Measurements from ENCODE around the gene KLHL29.

Gene KLHL29

DNA sequence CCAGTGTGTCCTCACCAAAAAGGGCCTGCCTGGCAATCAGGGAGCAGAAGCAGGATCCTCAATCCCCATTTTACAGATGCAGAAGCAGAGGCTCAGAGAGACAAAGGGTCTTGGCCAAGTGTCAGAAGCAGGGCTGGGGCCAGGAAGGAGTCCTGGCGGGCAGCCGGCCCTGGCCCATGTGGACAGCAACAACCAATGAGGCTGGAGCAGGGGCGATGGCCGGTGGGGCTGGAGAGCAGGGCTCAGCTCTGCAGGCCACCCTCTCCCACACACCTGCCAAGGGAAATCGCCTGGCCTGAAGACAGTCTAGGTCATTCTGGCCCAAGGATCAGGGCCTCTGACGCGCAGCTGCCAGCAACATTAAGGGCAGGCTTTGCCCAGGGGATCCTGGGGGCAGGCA is 298.0 kb downstream of the KLHL29 start:
- no peak for DNase-seq (ENCODE audit: low read depth)

DNA sequence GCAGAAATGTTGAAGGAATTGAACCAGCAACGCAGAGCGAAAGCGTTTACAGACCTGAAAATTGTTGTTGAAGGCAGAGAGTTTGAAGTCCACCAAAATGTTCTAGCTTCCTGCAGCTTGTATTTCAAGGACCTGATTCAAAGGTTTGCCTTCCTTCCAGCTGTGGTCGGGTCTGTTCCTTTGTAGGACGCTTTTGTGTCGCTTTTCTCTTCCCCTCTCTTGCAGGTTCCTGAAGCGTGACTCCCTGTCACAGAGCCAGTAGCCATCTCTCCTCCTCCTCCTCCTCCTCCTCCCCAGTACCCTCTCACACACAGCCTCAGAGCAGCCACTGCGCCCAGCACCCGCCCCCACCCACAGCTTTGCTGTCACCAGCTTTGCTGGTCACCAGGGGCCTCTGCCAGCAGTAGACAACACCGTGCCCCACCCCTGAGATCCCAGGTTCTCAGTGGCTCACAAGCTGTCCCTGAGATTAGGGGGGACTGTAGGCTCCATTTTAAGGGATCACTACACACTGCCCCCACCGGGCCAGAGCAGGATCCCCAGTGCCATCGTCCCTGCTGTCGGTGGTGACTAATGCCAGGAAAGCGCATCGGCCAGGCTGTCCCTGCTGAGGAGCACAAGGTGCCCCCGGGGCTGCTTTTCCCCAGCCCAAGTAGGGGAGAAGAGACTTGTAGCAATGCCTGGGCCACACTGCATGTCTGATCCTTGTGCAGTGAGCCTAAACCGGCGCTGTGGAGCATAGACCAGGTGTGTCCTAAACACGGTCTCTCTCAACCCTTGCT is 299.6 kb downstream of the KLHL29 start:
- DNase-seq (ENCODE audit: low read depth), result no peak

DNA sequence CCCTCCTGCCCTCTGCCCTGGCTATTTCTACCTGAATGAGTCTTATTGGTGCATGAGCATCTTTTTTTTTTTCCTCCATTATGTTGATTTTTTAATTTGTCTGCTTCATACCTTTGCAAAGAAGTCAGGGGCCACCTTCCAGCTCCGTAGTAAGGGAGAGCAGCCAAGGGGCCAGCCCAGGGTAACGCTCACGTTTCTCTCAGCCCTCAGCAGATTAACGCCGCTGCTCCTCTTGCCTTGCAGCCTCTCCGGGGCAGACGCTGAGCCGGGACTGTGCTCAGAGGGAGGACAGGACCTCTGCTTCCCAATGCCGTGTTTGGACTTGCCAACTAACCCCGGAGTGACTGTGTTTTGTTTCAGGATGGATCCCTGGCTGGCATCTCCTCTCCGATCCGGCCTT is 300.2 kb downstream of the KLHL29 start:
- DNase-seq (ENCODE audit: low read depth), result no peak

DNA sequence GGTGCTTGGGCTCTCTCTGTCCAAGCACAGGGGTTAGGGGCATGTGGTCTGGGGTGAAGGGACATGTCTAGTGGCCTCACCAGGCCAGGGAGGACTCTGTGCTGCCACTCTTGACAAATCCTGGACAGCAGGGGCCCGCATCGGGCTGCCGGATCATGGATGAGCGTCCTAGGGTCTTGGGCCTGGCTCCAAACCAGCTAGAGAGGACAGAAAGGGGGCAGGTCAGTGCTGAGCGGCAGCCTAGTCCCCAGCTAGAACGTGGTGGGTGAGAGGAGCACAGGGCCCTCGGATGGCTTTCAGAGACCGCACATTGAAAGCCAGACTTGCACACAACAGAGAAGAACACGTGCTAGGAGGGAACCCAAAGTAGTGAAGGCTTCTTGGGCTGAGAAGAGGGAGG is 300.7 kb downstream of the KLHL29 start:
- no peak for DNase-seq (ENCODE audit: low read depth)

DNA sequence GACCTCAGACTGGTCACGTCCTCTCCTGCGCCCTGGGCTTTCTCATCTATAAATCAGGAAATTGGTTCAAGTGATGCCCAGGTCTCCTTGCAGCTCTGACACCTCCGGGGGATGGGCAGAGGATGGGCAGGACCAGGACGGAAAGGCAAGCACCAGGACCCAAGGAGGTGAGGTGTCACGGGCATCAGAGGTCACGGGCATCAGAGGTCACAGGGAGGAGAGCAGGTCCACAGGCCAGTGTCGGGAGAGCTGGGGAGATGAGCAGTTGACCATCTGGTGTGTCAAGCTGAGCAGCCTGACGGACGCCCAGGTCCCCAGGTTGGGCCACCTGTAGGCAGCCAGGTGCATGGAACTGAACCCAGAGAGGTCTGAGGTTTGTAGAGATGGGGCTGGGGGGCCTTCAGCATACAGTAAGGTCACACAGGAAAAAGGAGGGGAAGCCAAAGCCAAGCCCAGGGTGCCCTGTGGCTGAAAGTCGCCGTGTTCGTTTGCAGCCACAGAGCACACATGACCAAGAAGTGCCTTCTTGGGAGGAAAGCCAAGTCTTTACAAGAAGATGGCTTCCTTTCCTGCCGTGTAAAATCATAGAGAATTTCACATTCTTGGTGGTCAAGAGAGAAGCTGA is 301.5 kb downstream of the KLHL29 start:
- DNase-seq (ENCODE audit: low read depth), result no peak

DNA sequence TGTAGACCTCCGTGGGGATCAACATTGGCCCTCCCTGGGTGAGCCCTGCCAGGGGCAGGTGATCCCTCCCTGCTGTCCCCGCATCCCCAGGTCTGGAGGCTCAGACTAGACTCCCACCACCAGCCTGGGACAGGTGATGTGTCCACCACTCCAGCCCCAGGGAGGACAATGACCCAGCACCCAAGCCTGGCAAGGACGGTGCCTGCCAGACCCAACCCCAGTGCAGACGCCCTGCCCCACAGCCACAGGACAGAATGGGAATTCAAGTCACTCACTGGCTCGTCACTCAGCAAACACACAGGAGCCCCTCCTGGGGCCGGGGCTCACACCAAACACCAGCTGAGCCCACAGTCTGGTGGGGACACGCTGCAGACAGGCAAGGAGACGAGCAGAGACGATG is 302.2 kb downstream of the KLHL29 start:
- DNase-seq (ENCODE audit: low read depth), result no peak

DNA sequence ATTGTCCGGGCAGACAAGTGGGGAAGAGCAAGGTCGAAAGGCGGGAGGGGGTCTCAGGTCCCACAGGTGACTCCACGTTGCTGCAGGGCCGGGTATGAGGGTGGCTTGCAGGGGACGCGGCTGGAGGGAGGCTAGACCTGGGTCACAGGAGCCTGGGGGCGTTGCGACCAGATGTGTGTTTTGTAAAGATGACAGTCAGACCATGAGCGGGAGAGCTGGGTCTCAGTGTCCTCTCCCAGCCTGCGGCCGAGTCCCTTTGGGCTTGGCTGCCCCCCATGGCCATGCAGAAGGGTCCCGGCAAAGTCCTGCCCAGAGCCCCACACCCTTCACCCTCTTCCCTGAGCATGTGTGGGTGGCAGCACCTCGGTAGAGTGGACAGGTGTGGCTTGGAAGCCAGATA is 302.7 kb downstream of the KLHL29 start:
- no peak for DNase-seq (ENCODE audit: low read depth)

DNA sequence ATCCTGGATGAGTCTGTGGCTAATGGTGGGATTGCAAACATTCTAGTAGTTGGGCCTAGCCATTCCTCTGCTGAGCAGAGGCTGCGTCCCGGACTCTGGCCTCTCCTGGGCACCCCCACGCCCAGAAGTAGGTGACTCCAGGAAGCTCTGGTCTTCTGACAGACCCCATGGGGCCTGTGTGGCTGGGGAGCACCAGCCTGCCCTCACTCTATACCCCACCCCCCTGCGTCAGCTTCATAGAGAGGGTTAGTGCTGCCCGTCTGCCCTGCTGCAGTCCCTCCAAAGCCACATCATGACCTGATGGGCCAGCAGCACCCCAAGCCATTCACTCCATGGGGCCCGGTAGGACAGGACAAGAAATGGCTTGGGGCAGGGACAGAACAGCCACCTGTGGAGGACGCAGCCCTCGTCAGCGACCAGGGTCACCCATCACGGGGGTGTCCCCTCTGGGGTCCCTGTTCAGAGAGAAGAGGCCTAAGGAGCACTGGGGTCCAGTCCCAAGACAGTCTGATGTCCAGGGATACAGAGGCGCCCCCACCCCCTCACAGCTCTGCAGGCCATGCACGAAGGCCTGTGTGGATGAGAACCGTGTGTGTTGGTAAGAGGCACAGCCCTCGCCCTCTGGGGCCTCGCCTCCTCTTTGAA is 303.6 kb downstream of the KLHL29 start:
- no peak for DNase-seq (ENCODE audit: low read depth)

DNA sequence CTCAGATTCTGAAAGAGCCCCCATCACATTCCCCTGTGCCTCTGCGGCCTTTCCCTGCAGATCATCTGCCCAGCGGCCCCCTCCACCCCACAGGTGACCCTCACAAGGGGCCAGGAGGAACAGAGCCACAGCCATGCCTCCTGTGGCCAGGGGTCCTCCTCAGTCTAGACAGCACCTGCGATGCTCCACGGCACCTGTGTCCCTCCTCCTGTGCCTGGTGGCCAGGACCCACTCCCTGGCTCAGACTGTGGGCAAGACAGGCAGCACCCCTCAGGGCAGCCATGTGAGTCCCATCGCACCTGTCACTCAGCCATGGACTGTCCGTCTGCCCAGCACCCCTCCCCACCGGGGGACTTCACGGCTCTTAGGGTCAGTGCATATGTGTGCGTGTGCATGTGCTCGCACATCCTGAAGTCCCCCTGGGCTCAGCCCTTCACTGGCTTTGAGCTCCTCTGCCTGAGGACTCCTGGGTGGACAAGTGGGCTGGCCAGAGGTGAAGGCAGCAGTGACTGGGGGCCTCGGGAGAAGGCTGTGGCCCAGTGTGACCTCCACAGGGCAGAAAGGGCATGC is 304.2 kb downstream of the KLHL29 start:
- no peak for DNase-seq (ENCODE audit: low read depth)

DNA sequence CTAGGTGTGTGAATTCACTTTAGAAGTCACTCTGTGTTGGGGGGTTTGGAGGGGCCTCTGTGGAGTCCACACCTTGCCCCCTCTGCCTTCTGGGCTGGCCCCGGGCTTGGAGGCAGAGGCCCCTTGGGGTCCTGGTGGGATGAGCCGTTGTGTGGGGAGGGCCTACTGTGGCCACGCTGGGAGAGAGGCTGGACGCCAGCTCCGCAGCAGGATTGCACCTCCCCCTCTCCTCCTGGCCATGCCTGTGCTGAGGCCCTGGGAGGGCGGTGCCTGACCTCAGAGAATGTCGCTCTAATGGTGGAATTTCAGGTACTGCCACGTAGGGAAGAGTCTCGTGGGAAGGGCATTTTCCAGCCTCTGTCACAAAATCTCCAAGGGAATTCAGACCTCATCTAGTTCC is 304.9 kb downstream of the KLHL29 start:
- no peak for DNase-seq (ENCODE audit: low read depth)

DNA sequence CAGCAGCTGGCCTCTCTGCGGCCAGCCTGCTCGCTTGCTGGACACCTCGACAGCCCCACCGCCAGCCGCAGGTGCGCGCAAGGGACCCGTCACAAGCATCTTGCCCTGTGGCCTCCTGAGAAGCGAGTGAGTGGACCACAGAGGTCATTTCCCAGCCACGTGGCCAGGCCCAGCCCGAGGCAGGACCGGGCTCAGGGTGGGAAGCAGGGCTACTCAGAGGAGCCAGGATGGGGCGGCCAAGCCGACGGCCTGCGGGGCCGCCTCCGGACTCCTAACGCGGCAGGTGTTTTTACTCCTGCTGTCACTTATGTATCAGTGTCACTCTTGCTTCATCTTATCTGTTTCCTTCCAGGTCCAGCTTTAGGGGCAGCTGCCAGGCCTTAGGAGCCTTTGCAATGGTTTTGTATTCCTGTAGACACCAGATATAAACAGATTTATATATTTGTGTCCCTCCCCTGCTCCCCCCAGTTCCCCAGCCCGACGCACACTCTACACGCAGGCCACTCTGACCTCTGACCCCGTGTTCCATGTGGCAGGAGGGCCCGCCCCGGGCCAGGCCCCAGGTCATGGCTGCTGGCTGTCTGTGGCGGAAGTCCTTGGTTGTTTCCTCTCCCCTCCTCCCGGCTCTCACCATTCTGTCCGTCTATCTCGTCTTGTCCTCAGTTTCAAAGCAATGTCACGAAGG is 305.6 kb downstream of the KLHL29 start:
- DNase-seq (ENCODE audit: low read depth), result no peak

DNA sequence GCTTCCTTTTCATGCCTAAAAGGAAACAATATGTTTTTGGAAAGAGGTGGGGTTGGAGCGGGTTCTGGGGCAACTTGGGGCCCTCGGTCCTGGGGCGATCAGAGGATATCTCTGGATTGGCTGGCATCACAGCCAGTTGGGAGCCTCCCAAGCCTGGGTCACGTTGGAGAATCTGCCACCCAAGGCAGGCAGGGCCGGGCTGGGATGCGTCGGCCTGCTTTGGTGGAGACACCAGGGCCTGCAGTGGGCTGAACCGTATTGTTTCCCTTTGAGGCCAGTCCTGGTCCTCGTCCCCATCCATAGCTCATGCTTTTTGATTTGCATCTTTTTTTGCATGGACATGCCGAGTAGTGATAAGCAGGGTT is 306.1 kb downstream of the KLHL29 start:
- DNase-seq (ENCODE audit: low read depth), result no peak

DNA sequence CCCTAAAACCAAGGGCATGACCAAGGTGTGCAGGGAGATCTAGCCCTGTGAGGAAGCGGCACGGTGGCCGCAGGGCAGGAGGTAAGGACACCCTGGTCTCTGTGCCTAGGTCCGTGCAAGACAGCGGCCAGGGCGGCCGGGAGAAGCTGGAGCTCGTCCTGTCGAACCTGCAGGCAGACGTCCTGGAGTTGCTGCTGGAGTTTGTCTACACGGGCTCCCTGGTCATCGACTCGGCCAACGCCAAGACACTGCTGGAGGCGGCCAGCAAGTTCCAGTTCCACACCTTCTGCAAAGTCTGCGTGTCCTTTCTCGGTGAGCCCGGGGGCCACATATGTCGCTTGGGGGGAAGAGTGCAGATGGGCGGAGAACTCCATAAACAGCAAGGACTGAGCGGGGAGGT is 306.6 kb downstream of the KLHL29 start:
- no peak for DNase-seq (ENCODE audit: low read depth)

DNA sequence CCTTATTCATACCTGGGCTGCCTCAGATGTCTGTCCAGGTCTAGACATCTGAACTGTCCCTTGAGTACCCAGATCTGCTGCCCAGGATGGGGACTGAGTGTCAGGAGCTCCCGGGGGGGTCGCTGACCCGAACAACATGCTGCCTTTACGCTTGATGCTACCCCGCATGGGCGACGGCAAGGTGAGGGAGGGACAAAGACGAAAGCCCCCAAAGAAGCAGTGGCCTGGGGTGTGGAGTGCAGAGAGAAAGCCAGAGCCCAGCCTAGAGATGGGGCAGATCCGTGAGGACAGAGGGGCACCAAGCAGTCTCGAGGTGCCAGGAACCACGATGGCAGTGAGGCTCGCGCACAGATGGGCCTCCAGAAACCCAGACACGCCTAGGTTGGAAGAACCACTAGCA is 307.3 kb downstream of the KLHL29 start:
- no peak for DNase-seq (ENCODE audit: low read depth)

DNA sequence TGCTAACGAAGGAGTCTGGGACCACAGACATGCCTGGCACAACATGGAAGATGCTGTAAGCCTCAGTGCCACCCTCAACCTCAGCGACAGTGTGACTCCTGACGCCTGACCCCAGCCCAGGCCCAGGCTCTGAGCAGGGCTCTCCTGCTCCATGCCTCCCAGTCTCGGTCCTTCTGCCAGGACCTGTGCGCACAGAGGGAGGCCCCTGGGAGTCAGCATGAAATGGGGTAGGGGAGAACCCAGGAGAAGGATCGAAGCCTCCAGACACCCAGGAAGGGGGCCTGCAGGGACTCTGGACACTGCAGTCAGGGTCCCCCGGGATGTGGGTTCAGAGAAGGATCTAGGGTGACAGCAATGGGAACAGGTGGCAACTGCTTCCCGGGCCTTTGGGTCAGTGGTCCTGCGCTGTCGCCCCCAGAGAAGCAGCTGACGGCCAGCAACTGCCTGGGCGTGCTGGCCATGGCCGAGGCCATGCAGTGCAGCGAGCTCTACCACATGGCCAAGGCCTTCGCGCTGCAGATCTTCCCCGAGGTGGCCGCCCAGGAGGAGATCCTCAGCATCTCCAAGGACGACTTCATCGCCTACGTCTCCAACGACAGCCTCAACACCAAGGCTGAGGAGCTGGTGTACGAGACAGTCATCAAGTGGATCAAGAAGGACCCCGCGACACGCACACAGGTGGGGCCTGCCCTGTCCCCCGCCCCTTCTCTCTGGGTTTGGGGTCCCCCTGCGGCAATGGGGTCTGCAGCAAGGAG is 308.0 kb downstream of the KLHL29 start:
- DNase-seq (ENCODE audit: low read depth), result no peak

DNA sequence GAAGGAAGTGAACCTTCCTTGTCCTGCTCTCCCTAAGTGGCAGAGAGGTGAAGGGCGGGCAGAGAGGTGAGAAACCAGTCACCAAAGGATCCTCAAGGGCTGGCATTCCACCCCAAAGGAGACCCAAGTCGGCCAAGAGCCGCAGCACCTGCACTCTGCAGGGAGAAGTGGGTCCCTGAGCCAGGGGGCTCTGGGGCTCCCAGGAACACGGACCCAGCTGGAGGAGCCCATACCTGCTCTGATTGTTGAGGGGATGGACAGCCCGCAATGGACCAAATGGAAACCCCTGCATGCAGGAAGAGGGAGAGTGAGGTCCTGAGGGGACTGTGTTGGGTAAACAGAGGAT is 308.6 kb downstream of the KLHL29 start:
- DNase-seq (ENCODE audit: low read depth), result no peak

DNA sequence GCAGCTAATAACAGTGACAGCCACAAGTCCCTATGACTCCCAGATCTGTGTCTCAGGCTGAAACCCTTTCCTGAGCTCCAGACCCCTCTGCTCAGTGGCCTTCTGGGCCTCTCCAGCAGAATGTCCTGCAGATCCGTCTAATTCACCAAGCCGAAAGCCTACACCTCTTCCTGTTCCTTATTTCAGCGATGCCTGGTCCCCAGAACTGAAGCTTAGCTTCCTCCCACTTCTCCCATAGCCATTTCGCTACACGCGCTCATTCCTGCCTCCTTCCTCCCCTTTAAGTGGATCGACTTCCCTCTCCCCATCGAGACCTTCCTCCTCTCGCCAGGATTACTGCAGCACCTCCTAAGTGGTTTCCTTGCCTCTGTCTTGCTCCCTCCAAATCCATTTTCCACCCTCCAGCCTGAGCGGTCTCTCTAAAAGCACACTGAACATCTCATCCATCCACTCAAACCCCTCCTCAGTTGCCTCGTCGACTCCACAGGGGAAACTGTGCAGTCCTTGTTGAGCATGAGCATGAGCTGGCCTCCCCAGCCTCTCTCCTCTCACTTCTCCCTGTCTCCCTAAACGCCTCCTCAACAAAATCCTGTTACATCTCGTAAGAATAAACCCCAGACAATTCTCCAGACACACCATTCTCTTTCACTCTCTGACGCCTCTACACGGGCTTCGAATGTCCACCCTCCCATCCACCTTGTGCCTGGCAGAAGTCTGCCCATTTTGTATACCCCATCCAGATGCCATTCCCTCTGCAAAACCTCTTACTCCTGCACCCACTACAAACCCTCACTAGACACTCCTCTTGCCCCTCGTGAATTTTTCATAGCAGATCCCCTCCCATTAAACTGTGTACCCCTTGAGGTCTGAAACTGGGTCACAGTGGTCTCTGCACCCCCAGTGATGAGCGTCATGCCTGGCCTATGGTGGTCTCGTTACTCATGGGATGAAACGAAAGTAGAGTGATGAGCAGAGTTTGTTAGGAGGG is 309.4 kb downstream of the KLHL29 start:
- no peak for DNase-seq (ENCODE audit: low read depth)

DNA sequence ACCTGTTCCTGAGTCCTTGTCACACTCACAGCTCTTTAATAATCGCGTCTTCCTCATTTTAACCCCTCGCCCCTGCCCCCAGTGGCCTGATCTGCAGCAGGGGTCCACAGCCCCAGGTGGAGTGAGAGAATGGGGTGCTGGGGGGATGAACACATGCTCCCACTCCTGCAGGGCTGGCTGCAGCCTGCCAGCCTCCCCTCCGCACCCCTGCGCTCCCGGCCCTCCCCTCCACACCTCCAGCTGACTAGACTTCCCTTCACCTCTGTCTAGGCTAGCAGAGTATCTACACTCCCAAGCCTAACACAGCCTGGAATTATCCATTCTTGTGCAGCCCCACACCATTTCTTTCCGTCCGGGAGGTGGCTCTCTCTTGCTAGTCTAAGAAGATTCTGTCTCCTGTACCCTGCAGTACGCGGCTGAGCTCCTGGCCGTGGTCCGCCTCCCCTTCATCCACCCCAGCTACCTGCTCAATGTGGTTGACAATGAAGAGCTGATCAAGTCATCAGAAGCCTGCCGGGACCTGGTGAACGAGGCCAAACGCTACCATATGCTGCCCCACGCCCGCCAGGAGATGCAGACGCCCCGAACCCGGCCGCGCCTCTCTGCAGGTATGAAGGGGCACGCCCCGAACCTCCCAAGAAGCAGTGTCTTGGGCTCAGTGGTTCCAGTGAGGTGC is 310.4 kb downstream of the KLHL29 start:
- no peak for DNase-seq (ENCODE audit: low read depth)

DNA sequence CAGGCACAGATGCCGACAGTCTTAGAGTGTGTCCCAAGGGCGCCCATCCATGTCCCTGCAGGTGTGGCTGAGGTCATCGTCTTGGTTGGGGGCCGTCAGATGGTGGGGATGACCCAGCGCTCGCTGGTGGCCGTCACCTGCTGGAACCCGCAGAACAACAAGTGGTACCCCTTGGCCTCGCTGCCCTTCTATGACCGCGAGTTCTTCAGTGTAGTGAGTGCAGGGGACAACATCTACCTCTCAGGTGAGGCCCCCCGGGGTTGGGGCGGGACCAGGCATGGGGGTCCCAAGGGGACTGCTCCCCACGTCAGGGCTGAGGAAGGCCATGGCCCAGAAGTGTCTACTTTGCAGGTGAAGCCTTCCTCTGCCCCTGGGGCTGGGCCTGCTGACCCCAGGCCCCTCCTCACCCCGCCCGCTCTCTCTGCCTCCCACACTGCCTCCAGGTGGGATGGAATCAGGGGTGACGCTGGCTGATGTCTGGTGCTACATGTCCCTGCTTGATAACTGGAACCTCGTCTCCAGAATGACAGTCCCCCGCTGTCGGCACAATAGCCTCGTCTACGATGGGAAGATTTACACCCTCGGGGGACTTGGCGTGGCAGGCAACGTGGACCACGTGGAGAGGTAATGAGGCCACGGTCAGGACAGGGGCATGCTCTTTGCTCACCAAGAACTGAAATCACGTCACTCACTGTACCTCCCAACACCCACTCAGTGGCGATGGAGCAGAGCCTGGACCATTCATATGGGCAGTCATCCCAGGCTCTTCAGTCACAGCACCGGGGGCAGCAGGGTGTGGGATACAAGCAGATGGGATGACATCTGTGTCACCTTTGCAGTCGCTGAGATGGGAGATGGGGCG is 311.1 kb downstream of the KLHL29 start:
- no peak for DNase-seq (ENCODE audit: low read depth)
